ENCODE measurements around the gene GNAS-AS1.
A peak's percentile ranks its signal among the peaks of the same experiment; 100 is the strongest.

Gene GNAS-AS1

GRCh38 chr20:58870293-58871014 lies 19.8 kb upstream of the GNAS-AS1 start:
- TF ChIP-seq, protein P1, sequence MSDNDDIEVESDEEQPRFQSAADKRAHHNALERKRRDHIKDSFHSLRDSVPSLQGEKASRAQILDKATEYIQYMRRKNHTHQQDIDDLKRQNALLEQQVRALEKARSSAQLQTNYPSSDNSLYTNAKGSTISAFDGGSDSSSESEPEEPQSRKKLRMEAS (IDR thresholded peaks at IDR 0.05; ENCODE audit: low read depth, low read length) = no peak
- TF ChIP-seq CTCF (IDR thresholded peaks at IDR 0.05; ENCODE audit: low read depth, low read length) = peak; percentile 92
- peak; percentile 44 for DNase-seq (ENCODE audit: low read depth)
- no peak overlapping the region for H3K4me3 ChIP-seq (ENCODE audit: low read depth, low read length)

DNA sequence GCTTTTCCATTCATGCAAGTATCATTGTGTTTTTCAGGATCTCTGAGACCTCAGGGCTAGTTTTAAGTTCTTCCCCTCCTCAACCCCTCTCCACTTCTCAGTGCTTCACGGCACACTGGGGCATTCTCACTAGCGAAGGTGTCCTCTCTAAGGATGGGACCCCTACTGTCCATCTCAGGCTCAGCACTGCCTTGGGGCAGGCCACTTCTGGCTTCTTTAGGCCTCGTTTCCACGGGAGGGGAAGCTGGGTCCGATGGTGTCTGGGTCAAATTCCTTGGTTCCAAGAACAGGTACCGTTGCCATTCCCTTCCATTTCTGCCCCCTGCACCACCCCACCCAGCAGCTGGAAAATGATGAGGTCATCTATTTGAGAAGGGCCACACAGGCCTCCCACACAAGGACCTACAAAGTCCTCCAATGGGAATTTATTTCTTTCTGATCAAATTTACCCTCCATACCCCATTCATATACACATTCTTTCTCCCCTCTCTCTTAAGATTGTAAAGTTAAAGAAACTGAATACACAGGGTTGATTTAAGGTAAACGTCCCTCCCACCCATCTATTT lies 19.0 kb upstream of the GNAS-AS1 start:
- H3K4me3 ChIP-seq (ENCODE audit: low read depth, low read length) = no peak overlapping the region
- no peak for DNase-seq (ENCODE audit: low read depth)
- TF ChIP-seq CTCF (IDR thresholded peaks at IDR 0.05; ENCODE audit: low read depth, low read length) (no peak), MYC (IDR thresholded peaks at IDR 0.05; ENCODE audit: low read depth, low read length) (no peak), POLR2A (IDR thresholded peaks at IDR 0.05; ENCODE audit: extremely low read depth, insufficient read length) (no peak)
- TF ChIP-seq, protein P1 (IDR thresholded peaks at IDR 0.05; ENCODE audit: low read depth, low read length) = no peak

DNA sequence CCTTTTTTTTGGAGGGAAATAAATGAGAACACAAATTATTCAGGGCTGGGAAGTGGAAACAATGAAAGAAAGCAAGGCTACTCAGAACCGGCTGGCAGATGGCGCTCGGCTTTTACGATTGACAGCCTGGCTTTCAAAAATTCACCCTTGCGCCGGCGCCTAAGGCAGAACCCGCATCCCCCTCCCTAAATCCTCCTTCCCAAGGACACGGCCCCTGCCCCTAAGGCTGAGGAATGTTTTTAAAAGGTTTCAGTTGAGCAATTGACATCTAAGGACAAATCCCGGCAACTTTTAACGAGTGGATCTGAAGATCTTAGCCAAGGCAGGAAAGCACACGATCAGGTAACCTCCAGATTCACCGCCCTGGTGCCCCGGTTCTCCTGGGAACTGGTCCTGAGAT lies 18.1 kb upstream of the GNAS-AS1 start:
- no peak overlapping the region for H3K4me3 ChIP-seq (ENCODE audit: low read depth, low read length)
- DNase-seq (ENCODE audit: low read depth) = no peak
- TF ChIP-seq MYC (IDR thresholded peaks at IDR 0.05; ENCODE audit: low read depth, low read length) = no peak
- TF ChIP-seq, protein P1 (IDR thresholded peaks at IDR 0.05; ENCODE audit: low read depth, low read length) = no peak

GRCh38 chr20:58867211-58867610 lies 16.5 kb upstream of the GNAS-AS1 start:
- TF ChIP-seq CTCF (IDR thresholded peaks at IDR 0.05; ENCODE audit: low read depth, low read length) (no peak), MYC (IDR thresholded peaks at IDR 0.05; ENCODE audit: low read depth, low read length) (no peak), POLR2A (IDR thresholded peaks at IDR 0.05; ENCODE audit: extremely low read depth, insufficient read length) (no peak)
- TF ChIP-seq, protein P1 (IDR thresholded peaks at IDR 0.05; ENCODE audit: low read depth, low read length) = no peak
- DNase-seq (ENCODE audit: low read depth) = no peak
- H3K4me3 ChIP-seq (ENCODE audit: low read depth, low read length) = no peak overlapping the region

GRCh38 chr20:58865843-58866242 lies 15.1 kb upstream of the GNAS-AS1 start:
- DNase-seq (ENCODE audit: low read depth) = no peak
- no peak overlapping the region for H3K4me3 ChIP-seq (ENCODE audit: low read depth, low read length)
- TF ChIP-seq, protein P1 (IDR thresholded peaks at IDR 0.05; ENCODE audit: low read depth, low read length) = no peak
- TF ChIP-seq POLR2A (IDR thresholded peaks at IDR 0.05; ENCODE audit: extremely low read depth, insufficient read length) (no peak), CTCF (IDR thresholded peaks at IDR 0.05; ENCODE audit: low read depth, low read length) (no peak), MYC (IDR thresholded peaks at IDR 0.05; ENCODE audit: low read depth, low read length) (no peak)

- no peak overlapping the region for H3K4me3 ChIP-seq (ENCODE audit: low read depth, low read length)
- TF ChIP-seq CTCF (IDR thresholded peaks at IDR 0.05; ENCODE audit: low read depth, low read length) = no peak
- no peak for TF ChIP-seq POLR2A (IDR thresholded peaks at IDR 0.05; ENCODE audit: extremely low read depth, insufficient read length)
- TF ChIP-seq, protein P1 (IDR thresholded peaks at IDR 0.05; ENCODE audit: low read depth, low read length) = peak; percentile 87
- TF ChIP-seq MYC (IDR thresholded peaks at IDR 0.05; ENCODE audit: low read depth, low read length) = peak; percentile 60; the same call in 1 of the 2 replicates
- DNase-seq (ENCODE audit: low read depth) = no peak
These were observed 13.6 kb upstream of the GNAS-AS1 start for GRCh38 chr20:58864346-58864745.

Measured in NB4 (cell line).